Fibroblast of lung (primary cell): ENCODE measurements around the gene POLR2B. TPM values are rescaled to one million over a fixed set of nuclear protein-coding genes. Genes with fewer than 3 reads are reported as not detected.
A peak's percentile ranks its signal among the peaks of the same experiment; 100 is the strongest.

Experiments
- DNase-seq, 2 donors: peaks; one replicate each; pipeline versions ENCODE4 v3.0.0 to v3.0.0-alpha.2; 2010; ENCODE audit warnings: low read depth in 2 of 2
- H2AFZ ChIP-seq: 2 replicates; pipeline ENCODE4 v1.5.1; 2012; ENCODE audit warnings: low read length, control low read depth, inconsistent platforms
- H3K27ac ChIP-seq: 2 replicates; pipeline ENCODE4 v1.5.1; 2011; ENCODE audit warnings: low read length, control low read depth; ENCODE audit not compliant: insufficient read depth
- H3K27me3 ChIP-seq: 2 replicates; pipeline ENCODE4 v1.5.1; 2011; ENCODE audit warnings: mild to moderate bottlenecking, low read length; ENCODE audit not compliant: control insufficient read depth, insufficient read depth
- H3K36me3 ChIP-seq: 2 replicates; pipeline ENCODE4 v1.5.1; 2011; ENCODE audit warnings: low read length; ENCODE audit not compliant: control insufficient read depth, insufficient read depth
- H3K4me1 ChIP-seq: 2 replicates; pipeline ENCODE4 v1.5.1; 2011; ENCODE audit warnings: low read length; ENCODE audit not compliant: control insufficient read depth, insufficient read depth; ENCODE audit errors: extremely low read depth
- H3K4me2 ChIP-seq: 2 replicates; pipeline ENCODE4 v1.5.1; 2011; ENCODE audit warnings: low read length, control low read depth; ENCODE audit not compliant: insufficient read depth; ENCODE audit errors: extremely low read depth
- H3K4me3 ChIP-seq, 4 experiments: fragments of 200-600 bp in 1 of 4; sonication (generic) in 1 of 4; replicated peaks in 1 of 4; 2 replicates each; pipeline ENCODE4 v1.5.1; 2011 to 2016; ENCODE audit warnings: low read length in 4 of 4, low read depth in 3 of 4, mild to moderate bottlenecking in 3 of 4, control low read depth in 2 of 4, inconsistent platforms in 1 of 4, mixed read lengths in 1 of 4; ENCODE audit not compliant: insufficient read depth in 1 of 4; ENCODE audit errors: control extremely low read depth in 1 of 4
- H3K79me2 ChIP-seq: 2 replicates; pipeline ENCODE4 v1.5.1; 2012; ENCODE audit warnings: mild to moderate bottlenecking, low read length, inconsistent platforms; ENCODE audit not compliant: control insufficient read depth, insufficient read depth
- H3K9ac ChIP-seq: 2 replicates; pipeline ENCODE4 v1.5.1; 2011; ENCODE audit warnings: mild to moderate bottlenecking, low read length, control low read depth; ENCODE audit not compliant: insufficient read depth
- H3K9me3 ChIP-seq: 2 replicates; pipeline ENCODE4 v1.5.1; 2012; ENCODE audit warnings: low read depth, low read length; ENCODE audit not compliant: control insufficient read depth, insufficient read depth
- H4K20me1 ChIP-seq: 2 replicates; pipeline ENCODE4 v1.5.1; 2011; ENCODE audit warnings: low read length; ENCODE audit not compliant: control insufficient read depth, insufficient read depth; ENCODE audit errors: extremely low read depth
- CTCF ChIP-seq, 2 donors: IDR thresholded peaks in 1 of 2; conservative IDR thresholded peaks in 1 of 2; 1 replicate in 1 of 2; 2 replicates in 1 of 2; pipeline ENCODE4 v1.5.1; 2011 to 2012; ENCODE audit warnings: low read length in 2 of 2, control low read depth in 1 of 2, inconsistent platforms in 1 of 2, low read depth in 1 of 2, mild to moderate bottlenecking in 1 of 2
- EZH2 ChIP-seq: IDR thresholded peaks from 2 replicates; pipeline ENCODE4 v1.5.1; 2012; ENCODE audit warnings: low read length, control low read depth, mild to moderate bottlenecking; ENCODE audit errors: missing control alignments
- polyA plus RNA-seq, 2 donors: library from polyadenylated mRNA; depleted of rRNA in 1 of 2; stranded (reverse) in 1 of 2; unstranded in 1 of 2; fragments of >200 nt; gene quantifications; 2 replicates each; pipeline ENCODE4 v1.2.1, GENCODE V29; 2011 to 2012; ENCODE audit warnings: missing spikeins in 1 of 2
- total RNA-seq: library from RNA; depleted of rRNA; stranded (reverse); fragments of >200 nt; gene quantifications from 2 replicates; pipeline ENCODE4 v1.2.1, GENCODE V29; 2014

Gene POLR2B
- total and polyA plus RNA-seq, 2 donors (not counting 1 experiment from before 2014, with no cell fraction given) = 104 to 105 TPM

DNA sequence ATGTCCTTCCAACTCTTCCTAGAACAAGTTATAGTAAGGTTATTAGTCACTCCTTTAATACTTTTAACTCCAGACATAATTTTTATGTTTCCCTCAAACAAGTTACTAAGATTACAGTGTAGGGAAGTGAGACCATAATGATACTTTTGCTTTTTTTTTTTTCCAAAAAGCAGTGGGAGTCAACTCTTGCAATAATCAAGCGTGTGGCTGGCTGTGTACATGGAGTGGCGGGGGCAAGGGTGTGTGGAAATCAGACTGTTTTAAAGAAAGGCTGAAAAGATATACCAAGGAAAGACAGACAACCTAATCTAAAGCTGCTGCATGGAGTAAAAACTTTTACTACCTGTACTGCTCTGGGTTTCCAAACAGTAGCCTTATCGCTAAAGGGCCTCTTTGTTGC lies 5.4 kb upstream of the POLR2B start:
- TF ChIP-seq CTCF (conservative IDR thresholded peaks at IDR 0.05 in 1 of 2, IDR thresholded peaks at IDR 0.05 in 1 of 2; ENCODE audit: low read depth in 1 of 2, low read length in 2 of 2) = no peak
- Histone ChIP-seq H3K9me3 (no peaks in the 10 kb centered on the region), H3K36me3 (peaks cover 6% of the 10 kb centered on the region), H2AFZ (no peak overlapping the region), H3K4me2 (no peak overlapping the region), H3K4me3 (no peak overlapping the region), H3K27me3 (no peaks in the 10 kb centered on the region), H3K4me1 (no peaks in the 10 kb centered on the region), H4K20me1 (no peaks in the 10 kb centered on the region), H3K79me2 (peaks cover 24% of the 10 kb centered on the region), H3K9ac (no peak overlapping the region), H3K27ac (no peak overlapping the region)
- DNase-seq = no peak

GRCh38 chr4:56976283-56976836 lies 2.3 kb upstream of the POLR2B start:
- peaks cover 3% of the 10 kb centered on the region for H3K4me1 ChIP-seq
- H3K36me3 ChIP-seq = peaks cover 8% of the 10 kb centered on the region
- peak overlapping the region; percentile 34 for H2AFZ ChIP-seq
- peak overlapping the region; percentile 51 for H3K9ac ChIP-seq
- peak overlapping the region; percentile 49 to 99 (median 80) for H3K4me3 ChIP-seq
- no peaks in the 10 kb centered on the region for H3K9me3 ChIP-seq
- H3K79me2 ChIP-seq = peaks cover 50% of the 10 kb centered on the region
- H3K4me2 ChIP-seq = peak overlapping the region; percentile 93
- TF ChIP-seq EZH2 (no peak), CTCF (conservative IDR thresholded peaks at IDR 0.05 in 1 of 2, IDR thresholded peaks at IDR 0.05 in 1 of 2; ENCODE audit: low read depth in 1 of 2, low read length in 2 of 2) (no peak)
- peak overlapping the region; percentile 63 for H3K27ac ChIP-seq
- no peaks in the 10 kb centered on the region for H4K20me1 ChIP-seq
- DNase-seq = no peak
- H3K27me3 ChIP-seq = no peaks in the 10 kb centered on the region

- Histone ChIP-seq H4K20me1 (no peaks in the 10 kb centered on the region), H3K36me3 (peaks cover 8% of the 10 kb centered on the region)
These were observed 1.8 kb upstream of the POLR2B start for GRCh38 chr4:56976837-56977320.

More at GRCh38 chr4:56976837-56977320, 1.8 kb upstream of the POLR2B start:
- Histone ChIP-seq H3K4me2 (peak overlapping the region; percentile 93), H3K9me3 (no peaks in the 10 kb centered on the region), H3K27me3 (no peaks in the 10 kb centered on the region), H3K79me2 (peaks cover 55% of the 10 kb centered on the region), H3K9ac (peak overlapping the region; percentile 51), H3K27ac (peak overlapping the region; percentile 98), H3K4me3 (peak overlapping the region; percentile 49 to 99 (median 80)), H2AFZ (peak overlapping the region; percentile 57), H3K4me1 (peaks cover 5% of the 10 kb centered on the region)
- TF ChIP-seq EZH2 = no peak
- TF ChIP-seq CTCF (conservative IDR thresholded peaks at IDR 0.05 in 1 of 2, IDR thresholded peaks at IDR 0.05 in 1 of 2; ENCODE audit: low read depth in 1 of 2, low read length in 2 of 2) = peak in 1 of 2 donors; percentile 20
- DNase-seq = no peak
